HG03442 (cell line): ENCODE measurements around the gene ATP8B1.

Experiments used
- ATAC-seq: cut with Tn5 transposase; IDR thresholded peaks from one replicate; pipeline ENCODE4 v1.9.1; 2021; ENCODE audit warnings: mild to moderate bottlenecking, moderate library complexity; ENCODE audit not compliant: unreplicated experiment

ATP8B1 gene

GRCh38 chr18:57794951-57795728, 8.0 kb downstream of the ATP8B1 start:
- no peak for ATAC-seq

- ATAC-seq = no peak
Observed at GRCh38 chr18:57793302-57793986, 9.7 kb downstream of the ATP8B1 start.

DNA sequence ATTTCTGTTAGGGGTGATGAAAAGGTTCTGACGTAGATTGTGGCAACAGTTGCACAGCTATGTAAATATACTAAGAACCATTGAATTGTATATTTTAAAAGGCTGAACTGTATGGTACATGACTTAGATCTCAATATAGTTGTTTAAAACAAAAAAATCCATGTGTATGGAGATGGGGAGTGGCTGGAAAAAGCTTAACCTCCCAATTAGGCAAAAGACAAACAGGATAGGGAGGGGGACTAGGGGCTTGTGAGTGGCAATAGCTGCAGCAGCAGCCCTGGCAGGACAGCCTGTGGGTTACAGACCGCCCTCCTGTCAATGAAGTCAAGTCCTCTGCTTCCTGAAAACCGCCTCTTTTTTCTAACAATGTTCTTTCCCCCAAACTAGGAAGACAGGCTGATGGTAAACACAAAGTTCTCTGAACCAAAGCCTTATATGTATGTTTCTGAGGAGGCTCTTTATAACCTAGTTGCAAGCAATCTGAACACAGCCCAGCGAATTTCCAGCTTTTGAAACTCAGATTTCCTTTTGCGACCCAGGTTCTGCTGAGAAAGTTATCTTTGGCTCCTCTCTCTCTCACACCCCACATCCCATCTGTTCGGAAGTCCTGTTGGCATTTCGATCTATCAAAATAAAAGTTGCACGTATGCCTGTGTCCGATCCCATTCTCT, 10.3 kb downstream of the ATP8B1 start:
- no peak for ATAC-seq

DNA sequence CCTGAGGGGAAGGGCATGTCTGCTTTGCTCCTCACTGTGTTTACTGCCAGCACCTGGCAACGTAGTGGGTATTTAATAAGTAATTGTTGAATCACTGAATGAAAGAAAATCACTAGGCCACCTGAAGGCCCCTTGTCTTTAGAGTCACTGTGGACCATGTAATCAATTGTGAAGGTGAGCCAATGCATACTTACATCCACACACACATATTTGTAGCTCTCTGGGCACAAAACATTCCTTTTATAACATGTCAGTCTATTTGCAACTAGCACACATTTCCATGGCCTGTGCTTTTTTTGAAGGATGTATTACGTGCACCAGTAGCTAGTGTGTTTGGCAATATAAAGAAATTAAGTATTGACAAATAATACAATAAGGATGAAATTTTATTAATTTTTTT, 11.2 kb downstream of the ATP8B1 start:
- ATAC-seq = no peak

DNA sequence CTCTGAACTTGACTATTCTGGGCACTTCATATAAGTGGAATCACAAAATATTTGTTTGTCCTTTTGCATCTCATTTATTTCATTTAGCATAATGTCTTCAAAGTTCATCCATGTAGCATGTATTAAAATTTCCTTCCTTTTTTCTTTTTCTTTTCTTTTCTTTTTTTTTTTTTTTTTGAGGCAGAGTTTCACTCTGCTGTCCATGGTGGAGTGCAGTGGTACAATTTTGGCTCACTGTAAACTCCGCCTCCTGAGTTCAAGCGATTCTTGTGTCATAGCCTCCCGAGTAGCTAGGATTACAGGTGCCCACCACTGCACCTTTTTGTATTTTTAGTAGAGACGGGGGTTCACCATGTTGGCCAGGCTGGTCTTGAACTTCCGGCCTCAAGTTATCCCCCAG, 11.9 kb downstream of the ATP8B1 start:
- no peak for ATAC-seq

DNA sequence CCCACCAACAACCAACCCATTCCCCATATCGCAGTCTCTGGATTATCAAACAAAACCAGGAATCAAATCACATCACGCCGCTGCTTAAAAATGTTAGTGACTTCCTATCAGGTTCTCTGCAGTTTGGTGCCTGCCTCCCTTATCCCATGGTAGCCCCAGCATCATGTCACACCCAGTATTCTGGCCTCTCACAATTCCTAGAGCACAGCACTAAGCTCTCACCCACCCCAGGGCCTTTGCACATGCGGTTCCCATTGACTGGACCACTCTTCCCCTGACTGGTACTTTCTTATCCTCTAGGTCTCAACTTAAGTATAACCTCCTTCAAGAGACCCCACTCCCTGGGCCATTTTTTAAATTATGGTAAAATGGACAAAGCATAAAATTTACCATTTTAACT, 12.8 kb downstream of the ATP8B1 start:
- no peak for ATAC-seq

GRCh38 chr18:57789759-57790158, 13.4 kb downstream of the ATP8B1 start:
- ATAC-seq = no peak

DNA sequence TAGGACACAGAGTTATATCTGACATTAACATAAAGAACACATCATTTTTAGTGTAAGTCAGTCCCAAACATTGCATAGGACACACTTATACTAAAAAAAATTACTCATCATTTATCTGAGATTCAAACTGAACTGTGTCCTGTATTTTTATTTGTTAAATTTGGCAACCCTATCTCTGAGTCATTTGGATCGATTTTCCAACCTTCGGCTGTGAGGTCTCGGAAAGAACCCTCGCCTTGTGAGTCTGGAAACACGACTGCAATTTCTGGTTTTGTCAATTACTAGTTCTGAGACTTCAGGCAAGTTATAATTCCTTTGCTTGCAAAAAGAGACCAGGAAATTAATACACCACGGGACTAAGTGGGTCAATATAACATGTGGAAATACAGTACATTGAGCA, 14.0 kb downstream of the ATP8B1 start:
- no peak for ATAC-seq

- ATAC-seq = no peak
Observed at GRCh38 chr18:57787068-57787685, 15.9 kb downstream of the ATP8B1 start.

GRCh38 chr18:57785751-57786437, 17.2 kb downstream of the ATP8B1 start:
- no peak for ATAC-seq

DNA sequence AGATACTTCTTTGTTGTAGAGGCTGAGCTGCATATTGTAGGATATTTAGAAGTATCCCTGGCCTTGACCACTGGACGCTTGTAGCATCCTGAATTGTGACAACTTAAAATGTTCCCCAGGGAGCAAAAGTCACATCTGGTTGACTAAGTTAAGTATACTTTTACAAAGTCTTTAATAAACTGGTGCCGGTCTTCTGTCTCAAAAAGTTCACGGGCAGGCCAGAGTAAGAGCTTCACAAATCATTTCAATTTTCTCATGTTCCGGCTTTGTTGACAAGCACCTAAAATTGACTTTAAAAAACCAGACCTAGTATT, 18.4 kb downstream of the ATP8B1 start:
- no peak for ATAC-seq

GRCh38 chr18:57784034-57784800, 18.9 kb downstream of the ATP8B1 start:
- ATAC-seq = no peak

DNA sequence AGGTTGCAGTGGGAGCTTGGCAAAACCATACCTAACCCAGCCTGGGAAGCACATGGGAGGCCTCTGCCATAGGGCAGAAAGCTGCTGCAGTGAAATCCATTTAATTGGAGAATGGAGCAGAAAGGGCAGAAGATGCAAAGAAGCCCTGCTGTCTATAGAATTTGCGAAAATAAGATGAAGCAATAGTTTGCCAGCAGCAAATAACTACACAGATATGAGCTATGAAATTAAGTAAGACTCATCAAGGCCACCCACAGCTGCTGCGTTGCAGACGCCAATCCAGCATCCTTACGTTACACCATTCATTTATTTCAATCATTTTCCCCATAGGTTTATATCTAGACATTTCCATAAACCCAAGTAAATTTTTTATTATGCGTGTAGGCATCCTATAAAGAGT, 21.1 kb downstream of the ATP8B1 start:
- no peak for ATAC-seq

DNA sequence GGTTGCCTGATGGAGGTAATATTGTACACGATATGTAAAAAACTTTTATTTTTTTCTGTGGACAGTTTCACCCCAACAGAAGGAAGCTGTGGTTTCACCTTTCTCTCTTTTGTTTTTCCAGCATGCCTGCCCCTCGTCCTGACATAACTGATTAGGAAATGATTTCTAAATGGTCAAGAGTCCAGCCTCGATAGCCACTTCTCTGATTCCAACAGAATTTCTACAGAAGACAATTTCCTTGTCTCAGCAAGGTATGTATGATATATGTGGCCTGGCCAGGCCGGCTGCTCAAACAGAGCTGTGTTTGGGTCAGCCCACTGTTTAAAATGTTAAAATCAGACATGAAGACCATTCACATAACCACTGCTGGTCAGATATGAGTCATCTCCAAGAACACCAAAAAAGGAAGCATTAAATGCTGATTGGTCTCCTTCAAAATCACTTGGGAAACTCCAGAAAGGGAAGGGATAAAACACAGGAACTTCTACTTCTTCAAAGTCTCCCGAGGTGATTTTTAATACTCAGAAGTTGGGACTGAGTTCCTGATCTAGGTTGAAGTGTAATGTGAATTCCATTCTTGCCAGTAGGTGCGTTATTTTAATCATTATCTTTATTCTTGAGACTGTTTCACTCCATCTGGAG, 22.3 kb downstream of the ATP8B1 start:
- peak; percentile 80 for ATAC-seq

DNA sequence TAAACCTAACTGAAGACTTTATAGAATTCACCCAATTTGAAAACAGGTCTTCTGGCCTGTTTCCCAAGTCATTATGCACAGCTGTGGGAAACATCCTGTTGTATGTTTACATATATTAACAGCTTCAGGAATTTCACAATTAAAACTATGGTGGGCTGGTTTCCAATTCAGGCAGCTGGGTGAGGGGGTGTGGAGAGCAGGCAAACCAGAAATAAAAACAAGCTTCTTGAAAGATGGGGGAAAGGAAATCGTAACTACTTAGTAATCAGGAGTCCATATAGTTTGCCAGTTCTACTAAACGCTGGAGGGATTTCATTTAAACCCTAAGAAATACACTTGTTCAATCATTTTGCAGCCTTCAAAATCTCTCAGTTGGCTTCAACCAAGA, 22.8 kb downstream of the ATP8B1 start:
- no peak for ATAC-seq

GRCh38 chr18:57776767-57777166, 26.3 kb downstream of the ATP8B1 start:
- no peak for ATAC-seq

- ATAC-seq = no peak
Observed at GRCh38 chr18:57776354-57776753, 26.8 kb downstream of the ATP8B1 start.

DNA sequence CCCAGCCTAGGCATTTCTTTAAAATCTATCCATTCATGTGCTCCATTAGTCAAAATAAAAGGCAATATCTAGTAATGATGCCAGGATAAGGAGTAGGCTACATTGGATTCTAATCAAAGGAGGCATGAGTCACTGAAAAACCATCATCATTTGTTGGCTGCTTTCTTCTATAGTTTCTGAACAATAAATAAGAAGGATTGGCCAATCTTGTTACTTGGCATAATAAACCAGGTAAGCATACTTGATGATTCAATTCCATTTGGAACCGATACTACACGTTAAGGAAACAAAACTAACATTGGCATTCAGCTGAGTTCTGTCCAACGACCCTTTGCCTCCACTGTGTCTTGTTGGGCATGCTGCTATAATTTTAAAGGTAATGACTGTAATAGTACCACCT, 27.2 kb downstream of the ATP8B1 start:
- no peak for ATAC-seq

DNA sequence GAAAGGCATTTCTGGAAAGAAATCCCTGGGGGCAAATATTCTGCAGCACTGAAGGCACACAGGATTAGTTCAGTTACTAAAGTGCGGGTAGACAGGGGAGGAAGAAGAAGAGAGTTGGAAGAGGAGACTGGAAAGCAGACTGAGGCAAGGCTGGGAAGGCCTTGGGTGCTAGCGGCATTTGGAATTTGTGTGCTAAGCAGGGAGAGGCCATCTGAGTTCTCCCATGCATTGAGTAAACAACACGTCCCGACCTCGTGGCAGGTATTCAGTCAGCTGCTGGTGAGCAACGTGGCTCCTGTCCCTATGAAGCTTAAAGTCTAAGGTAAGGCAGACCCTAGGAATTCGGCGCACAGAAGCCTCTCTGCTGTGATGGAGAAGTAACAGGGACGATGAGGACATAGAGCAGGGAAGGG, 30.7 kb downstream of the ATP8B1 start:
- ATAC-seq = no peak

GRCh38 chr18:57771626-57772025, 31.5 kb downstream of the ATP8B1 start:
- no peak for ATAC-seq
